NCI-H2196 treated with DMSO at 0.1 percent for 48 hours (cell line): ENCODE results near the gene HOXA3.

ENCODE experiments used
- DNase-seq: peaks from one replicate; lab custom pipeline; 2025; ENCODE audit not compliant: unreplicated experiment; lab: John Stamatoyannopoulos, UW

Gene HOXA3

DNA sequence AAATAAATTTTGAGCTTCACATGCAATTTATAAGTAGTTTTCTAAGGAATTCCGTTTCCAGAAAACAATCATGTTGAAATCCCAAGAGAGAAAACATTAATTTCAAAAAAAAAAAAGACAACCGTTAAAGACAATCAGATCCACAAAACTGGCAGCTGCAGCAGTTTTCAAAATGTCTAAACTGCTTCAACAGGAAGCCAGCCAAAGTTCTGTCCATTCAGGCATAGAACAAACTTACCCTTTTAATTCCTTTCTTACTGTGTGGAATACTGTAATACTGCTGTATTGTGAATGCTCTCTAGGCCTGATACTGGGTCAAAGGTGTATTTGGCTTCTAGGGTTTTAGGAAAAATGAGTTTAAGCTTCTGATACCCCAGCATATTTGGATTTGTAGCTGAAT is 88.2 kb downstream of the HOXA3 start:
- no peak for DNase-seq

DNA sequence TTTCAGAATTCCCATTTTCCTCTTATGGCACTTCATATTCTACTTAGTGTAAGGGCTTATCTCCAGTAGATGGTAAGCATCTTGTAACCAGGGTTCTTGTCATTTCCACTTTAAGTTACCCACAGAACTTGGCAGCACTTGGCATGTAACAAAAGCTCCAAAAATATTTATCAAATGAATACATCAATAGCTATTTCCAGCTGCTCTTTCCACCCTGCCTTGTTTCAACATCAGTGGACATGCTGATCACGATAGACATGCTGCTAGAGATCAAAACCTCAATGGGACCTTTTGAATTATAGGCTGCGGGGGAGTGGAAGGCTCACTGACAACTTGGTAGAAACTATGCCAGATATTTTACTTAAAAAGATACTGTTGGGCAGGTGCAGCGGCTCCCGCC is 89.4 kb downstream of the HOXA3 start:
- no peak for DNase-seq
